Spinal cord (tissue), 10 donors: ENCODE results near the gene AFAP1. TPM values are rescaled to one million over a fixed set of nuclear protein-coding genes. Genes with fewer than 3 reads are reported as not detected.

ENCODE experiments used
- DNase-seq, 6 donors: peaks; one replicate each; pipeline versions ENCODE4 v3.0.0 to v3.0.0-alpha.2; 2013 to 2015; ENCODE audit warnings: low spot score in 6 of 6, low read depth in 4 of 6
- H3K27ac ChIP-seq: one replicate; pipeline ENCODE4 v1.5.1; 2013; ENCODE audit warnings: low read depth, low read length, control low read depth
- H3K27me3 ChIP-seq: one replicate; pipeline ENCODE4 v1.6.1; 2013; ENCODE audit warnings: low read length; ENCODE audit not compliant: control insufficient read depth, insufficient read depth
- H3K36me3 ChIP-seq: one replicate; pipeline ENCODE4 v1.6.1; 2013; ENCODE audit warnings: low read length; ENCODE audit not compliant: control insufficient read depth, insufficient read depth
- H3K4me1 ChIP-seq: one replicate; pipeline ENCODE4 v1.6.1; 2013; ENCODE audit warnings: low read length; ENCODE audit not compliant: control insufficient read depth, insufficient read depth
- H3K4me3 ChIP-seq: one replicate; pipeline ENCODE4 v1.5.1; 2013; ENCODE audit warnings: low read depth, low read length, control low read depth
- H3K9me3 ChIP-seq: one replicate; pipeline ENCODE4 v1.6.1; 2013; ENCODE audit warnings: low read length; ENCODE audit not compliant: control insufficient read depth, insufficient read depth
- WGBS: methylation state at CpG from one replicate; pipeline ENCODE4 v1.1.5; 2013; ENCODE audit warnings: missing lambda C conversion rate; ENCODE audit not compliant: insufficient coverage; 5-methylcytosine and 5-hydroxymethylcytosine counted together
- polyA plus RNA-seq, 2 donors: library from polyadenylated mRNA; unstranded; fragments of 120-200 nt; gene quantifications; one replicate each; pipeline ENCODE4 v1.2.1, GENCODE V29; 2013; ENCODE audit not compliant: insufficient read length in 2 of 2
- total RNA-seq, 2 donors: library from RNA; depleted of rRNA in 1 of 2; stranded (reverse); fragments of 120-200 nt in 1 of 2; fragments of >200 nt in 1 of 2; gene quantifications; one replicate each; pipeline versions ENCODE4 v1.2.3 to v1.2.4, GENCODE V29; 2013 to 2014
- donor health status: healthy.

Gene AFAP1
- total and polyA plus RNA-seq, 4 donors, result 34.8 to 42.0 (median 36.3) TPM

- Histone ChIP-seq H3K4me1 (peaks cover 14% of the 10 kb centered on the region), H3K9me3 (no peaks in the 10 kb centered on the region), H3K27ac (no peak overlapping the region), H3K4me3 (no peak overlapping the region), H3K27me3 (no peaks in the 10 kb centered on the region), H3K36me3 (peaks cover 38% of the 10 kb centered on the region)
- WGBS, result 62% methylated on average over 3 of the region's 8 CpGs
- no peak for DNase-seq
Observed at GRCh38 chr4:7782783-7783182, 156.9 kb downstream of the AFAP1 start.

- DNase-seq, result no peak
- WGBS, result 86% methylated on average over 13 of the region's 17 CpGs
- Histone ChIP-seq H3K4me1 (peaks cover 15% of the 10 kb centered on the region), H3K27ac (peak overlapping the region; percentile 34), H3K27me3 (no peaks in the 10 kb centered on the region), H3K36me3 (peaks cover 37% of the 10 kb centered on the region), H3K9me3 (no peaks in the 10 kb centered on the region), H3K4me3 (no peak overlapping the region)
Observed at GRCh38 chr4:7781993-7782392, 157.7 kb downstream of the AFAP1 start.

GRCh38 chr4:7781366-7781765, 158.3 kb downstream of the AFAP1 start:
- H3K36me3 ChIP-seq, result peaks cover 36% of the 10 kb centered on the region
- peak overlapping the region; percentile 34 for H3K27ac ChIP-seq
- H3K4me1 ChIP-seq, result peaks cover 15% of the 10 kb centered on the region
- H3K4me3 ChIP-seq, result no peak overlapping the region
- no peak for DNase-seq
- no peaks in the 10 kb centered on the region for H3K9me3 ChIP-seq
- WGBS, result 63% methylated on average over 6 of the region's 13 CpGs
- no peaks in the 10 kb centered on the region for H3K27me3 ChIP-seq

GRCh38 chr4:7780751-7781348, 158.8 kb downstream of the AFAP1 start:
- no peaks in the 10 kb centered on the region for H3K27me3 ChIP-seq
- H3K4me3 ChIP-seq, result no peak overlapping the region
- peak overlapping the region; percentile 34 for H3K27ac ChIP-seq
- no peak for DNase-seq
- no peaks in the 10 kb centered on the region for H3K9me3 ChIP-seq
- H3K4me1 ChIP-seq, result peaks cover 15% of the 10 kb centered on the region
- H3K36me3 ChIP-seq, result peaks cover 33% of the 10 kb centered on the region
- 100% methylated on average over 1 of the region's 5 CpGs for WGBS

DNA sequence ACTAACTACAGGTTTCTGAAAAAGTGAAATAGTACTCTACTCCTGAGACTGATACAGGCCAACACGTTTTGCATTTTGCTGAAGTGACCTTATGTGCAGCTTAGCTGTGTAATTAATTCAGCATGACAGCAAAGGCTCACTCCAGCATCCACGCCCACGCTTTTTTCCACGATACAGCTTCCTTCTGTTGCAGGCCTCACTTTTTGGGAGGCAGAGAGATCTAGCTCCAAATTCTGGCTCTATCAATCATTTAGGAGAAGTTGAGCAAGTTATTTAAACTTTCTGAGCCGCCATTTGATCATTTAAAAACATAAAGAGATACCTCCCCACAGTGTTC, 160.3 kb downstream of the AFAP1 start:
- Histone ChIP-seq H3K9me3 (no peaks in the 10 kb centered on the region), H3K36me3 (peaks cover 31% of the 10 kb centered on the region), H3K27ac (peak overlapping the region; percentile 78), H3K27me3 (no peaks in the 10 kb centered on the region), H3K4me3 (no peak overlapping the region), H3K4me1 (peaks cover 20% of the 10 kb centered on the region)
- DNase-seq, result no peak
- WGBS, result 75% methylated on average over 3 of the region's 5 CpGs

GRCh38 chr4:7778510-7779431, 160.9 kb downstream of the AFAP1 start:
- H3K4me3 ChIP-seq, result no peak overlapping the region
- peaks cover 24% of the 10 kb centered on the region for H3K4me1 ChIP-seq
- no peaks in the 10 kb centered on the region for H3K27me3 ChIP-seq
- peak overlapping the region; percentile 78 for H3K27ac ChIP-seq
- no peaks in the 10 kb centered on the region for H3K9me3 ChIP-seq
- H3K36me3 ChIP-seq, result peaks cover 31% of the 10 kb centered on the region
- WGBS, result 72% methylated on average over 19 of the region's 24 CpGs
- DNase-seq, result peak in 1 of 6 donors; percentile 51

GRCh38 chr4:7777871-7778509, 161.7 kb downstream of the AFAP1 start:
- Histone ChIP-seq H3K27ac (peak overlapping the region; percentile 78), H3K36me3 (peaks cover 38% of the 10 kb centered on the region), H3K9me3 (no peaks in the 10 kb centered on the region), H3K4me1 (peaks cover 29% of the 10 kb centered on the region), H3K27me3 (no peaks in the 10 kb centered on the region), H3K4me3 (no peak overlapping the region)
- no peak for DNase-seq
- 90% methylated on average over 9 of the region's 10 CpGs for WGBS

- no peak for DNase-seq
- peaks cover 43% of the 10 kb centered on the region for H3K36me3 ChIP-seq
Observed at GRCh38 chr4:7777017-7777710, 162.5 kb downstream of the AFAP1 start.

GRCh38 chr4:7775396-7775795, 164.3 kb downstream of the AFAP1 start:
- Histone ChIP-seq H3K36me3 (peaks cover 51% of the 10 kb centered on the region), H3K27me3 (no peaks in the 10 kb centered on the region), H3K9me3 (no peaks in the 10 kb centered on the region), H3K4me1 (peaks cover 37% of the 10 kb centered on the region), H3K27ac (no peak overlapping the region), H3K4me3 (no peak overlapping the region)
- no peak for DNase-seq
- 79% methylated on average over 6 of the region's 9 CpGs for WGBS

More at GRCh38 chr4:7777017-7777710, 162.5 kb downstream of the AFAP1 start:
- H3K27me3 ChIP-seq, result no peaks in the 10 kb centered on the region
- H3K9me3 ChIP-seq, result no peaks in the 10 kb centered on the region
- WGBS, result 94% methylated on average over 14 of the region's 17 CpGs
- H3K27ac ChIP-seq, result no peak overlapping the region
- no peak overlapping the region for H3K4me3 ChIP-seq
- H3K4me1 ChIP-seq, result peaks cover 28% of the 10 kb centered on the region
